ENCODE measurements around the gene TCFL5. TPM values are rescaled to one million over a fixed set of nuclear protein-coding genes. Genes with fewer than 3 reads are reported as not detected.

Gene TCFL5
- total RNA-seq, 1 experiment from 2014 or later = 29.3 TPM

GRCh38 chr20:62885896-62886708, 24.5 kb upstream of the TCFL5 start:
- DNase-seq = no peak

GRCh38 chr20:62885046-62885895, 23.6 kb upstream of the TCFL5 start:
- Histone ChIP-seq H3K9me2 (ENCODE audit: insufficient read depth) (no peaks in the 10 kb centered on the region), H3K4me2 (no peak overlapping the region), H3K4me3 (no peak overlapping the region), H3K9me3 (ENCODE audit: insufficient read depth, low read depth) (no peaks in the 10 kb centered on the region), H3K79me2 (ENCODE audit: low read depth) (no peaks in the 10 kb centered on the region), H4K20me1 (ENCODE audit: insufficient read depth) (peaks cover 5% of the 10 kb centered on the region; the same call in 1 of the 2 replicates), H3K27me3 (ENCODE audit: insufficient read depth, low read depth) (no peaks in the 10 kb centered on the region), H2AFZ (no peak overlapping the region), H3K36me3 (ENCODE audit: low read depth) (peaks cover 17% of the 10 kb centered on the region; the same call in 1 of the 2 replicates), H3F3A (ENCODE audit: insufficient read depth, low read depth) (peaks cover 19% of the 10 kb centered on the region; the same call in 1 of the 2 replicates), H3K4me1 (replicated peaks; ENCODE audit: insufficient read depth) (no peaks in the 10 kb centered on the region), H3K27ac (no peak overlapping the region)
- no TSS peak for BruUV-seq (replicated peaks)
- CTCF ChIA-PET = no interaction called here
- intact Hi-C loops (cut with micrococcal nuclease; ENCODE audit: unreplicated experiment) = no loop called here
- TF ChIP-seq EZH2 (IDR thresholded peaks at IDR 0.05; ENCODE audit: low read depth) = no peak
- TF ChIP-seq CTCF (conservative IDR thresholded peaks at IDR 0.05) = no peak
- DNase-seq = no peak
- POLR2A ChIA-PET (ENCODE audit: unreplicated experiment) = no interaction called here

More at GRCh38 chr20:62885896-62886708, 24.5 kb upstream of the TCFL5 start:
- no peak overlapping the region for H2AFZ ChIP-seq
- H3K9me2 ChIP-seq (ENCODE audit: insufficient read depth) = no peaks in the 10 kb centered on the region
- ChIA-PET CTCF (no interaction called here), POLR2A (ENCODE audit: unreplicated experiment) (no interaction called here)
- H3K27me3 ChIP-seq (ENCODE audit: insufficient read depth, low read depth) = no peaks in the 10 kb centered on the region
- H3K4me1 ChIP-seq (replicated peaks; ENCODE audit: insufficient read depth) = no peaks in the 10 kb centered on the region
- TF ChIP-seq CTCF (conservative IDR thresholded peaks at IDR 0.05) = no peak
- TF ChIP-seq EZH2 (IDR thresholded peaks at IDR 0.05; ENCODE audit: low read depth) = no peak
- no peak overlapping the region for H3K4me3 ChIP-seq
- peaks cover 19% of the 10 kb centered on the region; the same call in 1 of the 2 replicates for H3F3A ChIP-seq (ENCODE audit: insufficient read depth, low read depth)
- no peak overlapping the region for H3K27ac ChIP-seq
- H4K20me1 ChIP-seq (ENCODE audit: insufficient read depth) = peaks cover 5% of the 10 kb centered on the region; the same call in 1 of the 2 replicates
- BruUV-seq (replicated peaks) = no TSS peak
- intact Hi-C loops (cut with micrococcal nuclease; ENCODE audit: unreplicated experiment) = no loop called here
- H3K36me3 ChIP-seq (ENCODE audit: low read depth) = peaks cover 17% of the 10 kb centered on the region
- no peak overlapping the region for H3K4me2 ChIP-seq
- no peaks in the 10 kb centered on the region for H3K79me2 ChIP-seq (ENCODE audit: low read depth)
- H3K9me3 ChIP-seq (ENCODE audit: insufficient read depth, low read depth) = no peaks in the 10 kb centered on the region

- no peak overlapping the region for H3K27ac ChIP-seq
- no peak for TF ChIP-seq EZH2 (IDR thresholded peaks at IDR 0.05; ENCODE audit: low read depth)
- no peak for TF ChIP-seq CTCF (conservative IDR thresholded peaks at IDR 0.05)
- peaks cover 17% of the 10 kb centered on the region; the same call in 1 of the 2 replicates for H3K36me3 ChIP-seq (ENCODE audit: low read depth)
- H3F3A ChIP-seq (ENCODE audit: insufficient read depth, low read depth) = peaks cover 19% of the 10 kb centered on the region; the same call in 1 of the 2 replicates
- no peak overlapping the region for H3K4me3 ChIP-seq
- no peak overlapping the region for H3K4me2 ChIP-seq
- intact Hi-C loops (cut with micrococcal nuclease; ENCODE audit: unreplicated experiment) = no loop called here
- no peaks in the 10 kb centered on the region for H3K79me2 ChIP-seq (ENCODE audit: low read depth)
- H4K20me1 ChIP-seq (ENCODE audit: insufficient read depth) = peaks cover 5% of the 10 kb centered on the region; the same call in 1 of the 2 replicates
- POLR2A ChIA-PET (ENCODE audit: unreplicated experiment) = no interaction called here
- BruUV-seq (replicated peaks) = TSS peak; percentile 5
- H3K4me1 ChIP-seq (replicated peaks; ENCODE audit: insufficient read depth) = no peaks in the 10 kb centered on the region
- H3K9me2 ChIP-seq (ENCODE audit: insufficient read depth) = no peaks in the 10 kb centered on the region
- H2AFZ ChIP-seq = no peak overlapping the region
- no peaks in the 10 kb centered on the region for H3K9me3 ChIP-seq (ENCODE audit: insufficient read depth, low read depth)
- DNase-seq = no peak
- no peaks in the 10 kb centered on the region for H3K27me3 ChIP-seq (ENCODE audit: insufficient read depth, low read depth)
- CTCF ChIA-PET = no interaction called here
Measured at GRCh38 chr20:62884556-62884955, 22.9 kb upstream of the TCFL5 start.
